ENCODE measurements around the gene ELFN1. TPM values are rescaled to one million over a fixed set of nuclear protein-coding genes. Genes with fewer than 3 reads are reported as not detected.
A peak's percentile ranks its signal among the peaks of the same experiment; 100 is the strongest.

The ELFN1 gene
- total RNA-seq, 4 donors from 2014 or later = 0.42 to 3.7 (median 1.3) TPM

- Histone ChIP-seq H3K4me3 (no peak overlapping the region), H3K27ac (no peak overlapping the region), H3K9me3 (no peaks in the 10 kb centered on the region), H3K4me1 (peaks cover 0 to 19% (median 0%) of the 10 kb centered on the region in 3 donors), H3K36me3 (no peaks in the 10 kb centered on the region), H3K27me3 (peaks cover 77% of the 10 kb centered on the region)
- TF ChIP-seq POLR2A (IDR thresholded peaks at IDR 0.05) = no peak
- TF ChIP-seq POLR2AphosphoS5 (IDR thresholded peaks at IDR 0.05) = no peak
- no peak for TF ChIP-seq EP300 (IDR thresholded peaks at IDR 0.05)
- no peak for TF ChIP-seq CTCF (IDR thresholded peaks at IDR 0.05)
- 57% methylated on average over 4 of the region's 11 CpGs; no CpG with 5 or more reads in 1 of the 2 donors for WGBS, 2 donors (ENCODE audit: low coverage in 1 of 2)
- no peak for ATAC-seq
These were observed 68.4 kb downstream of the ELFN1 start for GRCh38 chr7:1738511-1738910.

DNA sequence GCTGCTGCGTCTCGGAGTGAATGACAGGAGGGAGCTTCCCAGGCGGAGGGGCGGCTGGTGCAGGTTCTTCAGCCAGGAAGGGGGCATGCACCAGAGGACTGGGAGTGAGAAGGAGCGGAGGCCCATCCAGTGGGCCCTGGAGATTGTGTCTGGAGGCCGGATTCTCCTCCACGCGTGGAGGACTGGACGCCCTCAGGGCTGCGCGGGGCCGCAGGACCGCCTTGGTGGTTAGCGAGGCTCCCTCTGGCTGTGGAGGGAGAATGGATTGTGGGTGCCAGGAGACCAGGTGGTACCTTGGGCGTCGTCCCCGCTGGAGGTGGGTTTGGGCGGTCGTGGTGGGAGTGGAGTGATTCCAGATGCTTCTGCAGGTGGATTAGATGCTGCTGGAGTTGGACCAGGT, 68.9 kb downstream of the ELFN1 start:
- no peak overlapping the region for H3K4me3 ChIP-seq
- no peaks in the 10 kb centered on the region for H3K36me3 ChIP-seq
- H3K9me3 ChIP-seq = no peaks in the 10 kb centered on the region
- peaks cover 77% of the 10 kb centered on the region for H3K27me3 ChIP-seq
- H3K4me1 ChIP-seq = peaks cover 0 to 19% (median 0%) of the 10 kb centered on the region in 3 donors
- WGBS, 2 donors (ENCODE audit: low coverage in 1 of 2) = 83 to 100% methylated on average over 1 to 8 of the region's 19 CpGs
- H3K27ac ChIP-seq = no peak overlapping the region
- no peak for ATAC-seq
- TF ChIP-seq EP300 (IDR thresholded peaks at IDR 0.05) = no peak

GRCh38 chr7:1739593-1739992, 69.5 kb downstream of the ELFN1 start:
- H3K4me1 ChIP-seq = peaks cover 0 to 19% (median 0%) of the 10 kb centered on the region in 3 donors
- H3K36me3 ChIP-seq = no peaks in the 10 kb centered on the region
- no peak for ATAC-seq
- H3K27ac ChIP-seq = no peak overlapping the region
- no peak overlapping the region for H3K4me3 ChIP-seq
- H3K9me3 ChIP-seq = no peaks in the 10 kb centered on the region
- peaks cover 72% of the 10 kb centered on the region for H3K27me3 ChIP-seq
- no peak for TF ChIP-seq POLR2AphosphoS5 (IDR thresholded peaks at IDR 0.05)
- TF ChIP-seq CTCF (IDR thresholded peaks at IDR 0.05) = no peak
- 58% methylated on average over 11 of the region's 14 CpGs; no CpG with 5 or more reads in 1 of the 2 donors for WGBS, 2 donors (ENCODE audit: low coverage in 1 of 2)

DNA sequence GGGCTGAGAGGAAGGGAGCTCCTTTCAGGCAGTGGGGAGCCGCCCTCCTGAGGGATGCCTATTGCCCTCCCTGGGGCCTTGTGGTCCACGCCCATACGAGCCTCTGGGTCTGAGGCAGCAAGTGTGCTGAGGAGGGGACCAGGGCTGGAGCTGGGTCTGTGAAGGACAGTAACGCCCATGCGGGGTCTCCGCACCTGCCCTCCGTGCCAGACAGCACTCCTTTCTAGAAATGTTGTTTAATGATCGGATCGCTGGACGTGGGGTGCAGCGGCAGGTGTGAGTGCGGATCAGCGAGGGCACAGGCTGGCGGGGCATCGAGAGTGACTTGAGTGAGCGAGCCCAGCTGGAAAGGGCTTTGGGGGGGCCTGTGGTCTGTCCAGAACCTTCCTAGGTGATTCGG, 70.1 kb downstream of the ELFN1 start:
- Histone ChIP-seq H3K9me3 (no peaks in the 10 kb centered on the region), H3K36me3 (no peaks in the 10 kb centered on the region), H3K27me3 (peaks cover 65% of the 10 kb centered on the region), H3K4me3 (no peak overlapping the region), H3K4me1 (peaks cover 0 to 19% (median 0%) of the 10 kb centered on the region in 3 donors), H3K27ac (no peak overlapping the region)
- WGBS, 2 donors (ENCODE audit: low coverage in 1 of 2) = 92% methylated on average over 5 of the region's 17 CpGs; no CpG with 5 or more reads in 1 of the 2 donors
- ATAC-seq = no peak
- no peak for TF ChIP-seq POLR2A (IDR thresholded peaks at IDR 0.05)
- no peak for TF ChIP-seq POLR2AphosphoS5 (IDR thresholded peaks at IDR 0.05)

DNA sequence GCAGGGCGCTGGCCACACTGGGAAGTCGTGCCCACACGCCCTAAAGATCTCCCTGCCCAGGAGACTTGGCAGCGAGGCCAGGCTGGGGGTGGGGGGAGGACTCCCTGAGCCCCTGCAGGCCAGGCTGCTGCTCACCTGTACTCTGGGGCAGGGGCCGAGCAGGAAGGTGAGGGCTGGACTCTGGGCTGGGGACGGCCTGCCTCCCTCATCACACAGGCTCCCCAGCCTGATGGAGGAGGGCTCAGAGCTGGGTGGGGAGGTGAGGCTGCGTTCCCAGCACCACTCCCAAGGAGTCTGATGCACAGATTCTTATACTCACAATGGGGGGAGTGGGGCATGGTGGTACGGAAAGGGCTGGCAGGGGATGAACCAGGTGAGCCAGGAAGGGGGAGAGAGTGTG, 71.2 kb downstream of the ELFN1 start:
- ATAC-seq = no peak
- Histone ChIP-seq H3K27ac (no peak overlapping the region), H3K27me3 (peaks cover 55% of the 10 kb centered on the region), H3K36me3 (no peaks in the 10 kb centered on the region), H3K4me3 (no peak overlapping the region), H3K4me1 (peaks cover 0 to 19% (median 0%) of the 10 kb centered on the region in 3 donors), H3K9me3 (no peaks in the 10 kb centered on the region)
- 100% methylated on average over 3 of the region's 8 CpGs; no CpG with 5 or more reads in 1 of the 2 donors for WGBS, 2 donors (ENCODE audit: low coverage in 1 of 2)
- no peak for TF ChIP-seq POLR2AphosphoS5 (IDR thresholded peaks at IDR 0.05)
- TF ChIP-seq POLR2A (IDR thresholded peaks at IDR 0.05) = no peak
- TF ChIP-seq CTCF (IDR thresholded peaks at IDR 0.05) = no peak
- TF ChIP-seq EP300 (IDR thresholded peaks at IDR 0.05) = no peak

GRCh38 chr7:1741751-1742554, 71.9 kb downstream of the ELFN1 start:
- Histone ChIP-seq H3K36me3 (no peaks in the 10 kb centered on the region), H3K9me3 (no peaks in the 10 kb centered on the region), H3K27ac (peak overlapping the region in 1 of 4 donors; percentile 24), H3K27me3 (peaks cover 50% of the 10 kb centered on the region), H3K4me3 (peak overlapping the region in 1 of 2 donors; percentile 6), H3K4me1 (peaks cover 0 to 19% (median 0%) of the 10 kb centered on the region in 3 donors)
- 90 to 92% methylated on average over 2 to 5 of the region's 33 CpGs for WGBS, 2 donors (ENCODE audit: low coverage in 1 of 2)
- peak; percentile 37 for ATAC-seq
- TF ChIP-seq EP300 (IDR thresholded peaks at IDR 0.05) (no peak), POLR2A (IDR thresholded peaks at IDR 0.05) (no peak), CTCF (IDR thresholded peaks at IDR 0.05) (no peak), POLR2AphosphoS5 (IDR thresholded peaks at IDR 0.05) (no peak)

Measured in gastroesophageal sphincter (tissue), 4 donors.